ENCODE data around the gene PRF1.
A peak's percentile ranks its signal among the peaks of the same experiment; 100 is the strongest.
"Not testable (repeated sequence)": the region's sequence is repeated elsewhere in the genome, so short reads cannot be mapped to it uniquely, and the experiment has no call there.

Gene PRF1

GRCh38 chr10:70617798-70618568 is 15.4 kb upstream of the PRF1 start:
- no peak for DNase-seq (ENCODE audit: low spot score)

GRCh38 chr10:70616761-70617160 is 14.2 kb upstream of the PRF1 start:
- DNase-seq (ENCODE audit: low spot score): no peak

- no peak for DNase-seq (ENCODE audit: low spot score)
Observed at GRCh38 chr10:70615784-70616522, 13.4 kb upstream of the PRF1 start.

- no peak for DNase-seq (ENCODE audit: low spot score)
Observed at GRCh38 chr10:70615211-70615610, 12.7 kb upstream of the PRF1 start.

- not testable (repeated sequence) for DNase-seq (ENCODE audit: low spot score)
Observed at GRCh38 chr10:70614364-70614763, 11.8 kb upstream of the PRF1 start.

GRCh38 chr10:70613941-70614340 is 11.4 kb upstream of the PRF1 start:
- no peak for DNase-seq (ENCODE audit: low spot score)

GRCh38 chr10:70607936-70608335 is 5.4 kb upstream of the PRF1 start:
- no peak for DNase-seq (ENCODE audit: low spot score)

GRCh38 chr10:70605161-70605560 is 2.6 kb upstream of the PRF1 start:
- no peak for DNase-seq (ENCODE audit: low spot score)

- no peak for DNase-seq (ENCODE audit: low spot score)
Observed at GRCh38 chr10:70604106-70604505, 1.6 kb upstream of the PRF1 start.

GRCh38 chr10:70603449-70603801 is 884 bp upstream of the PRF1 start:
- DNase-seq (ENCODE audit: low spot score): no peak

- DNase-seq (ENCODE audit: low spot score): peak; percentile 44
Observed at GRCh38 chr10:70601746-70602145, 795 bp downstream of the PRF1 start.

GRCh38 chr10:70600512-70601395 is 1.8 kb downstream of the PRF1 start:
- no peak for DNase-seq (ENCODE audit: low spot score)

- no peak for DNase-seq (ENCODE audit: low spot score)
Observed at GRCh38 chr10:70599791-70600190, 2.8 kb downstream of the PRF1 start.

- no peak for DNase-seq (ENCODE audit: low spot score)
Observed at GRCh38 chr10:70599319-70599718, 3.2 kb downstream of the PRF1 start.

GRCh38 chr10:70598857-70599295 is 3.7 kb downstream of the PRF1 start:
- DNase-seq (ENCODE audit: low spot score): no peak

- no peak for DNase-seq (ENCODE audit: low spot score)
Observed at GRCh38 chr10:70597856-70598815, 4.4 kb downstream of the PRF1 start.

GRCh38 chr10:70596860-70597809 is 5.4 kb downstream of the PRF1 start:
- no peak for DNase-seq (ENCODE audit: low spot score)

- DNase-seq (ENCODE audit: low spot score): peak; percentile 48
Observed at GRCh38 chr10:70596110-70596798, 6.3 kb downstream of the PRF1 start.

GRCh38 chr10:70595566-70596016 is 7.0 kb downstream of the PRF1 start:
- peak; percentile 15 for DNase-seq (ENCODE audit: low spot score)
